SU-DHL-6 (cell line): Measurements from ENCODE around the gene CCDC88A.

ENCODE experiments used
- H2AFZ ChIP-seq: fragments of 200-600 bp; sonication (generic); 2 replicates; pipeline ENCODE4 v1.6.1; 2014; ENCODE audit warnings: low read depth, mild to moderate bottlenecking, moderate library complexity, mixed read lengths, antibody characterized with exemption, low read length; ENCODE audit not compliant: severe bottlenecking
- H3F3A ChIP-seq: fragments of 200-600 bp; shearing (Covaris generic); 2 replicates; pipeline ENCODE4 v1.6.0; 2016; ENCODE audit warnings: antibody characterized with exemption, mild to moderate bottlenecking; ENCODE audit not compliant: insufficient read depth
- H3K27ac ChIP-seq: fragments of 200-600 bp; sonication (generic); 2 replicates; pipeline ENCODE4 v1.5.1; 2016; ENCODE audit warnings: low read depth, mild to moderate bottlenecking, low read length, moderate library complexity, mixed read lengths
- H3K27me3 ChIP-seq: fragments of 200-600 bp; sonication (generic), shearing (Covaris generic); 2 replicates; pipeline ENCODE4 v1.6.0; 2014; ENCODE audit warnings: mild to moderate bottlenecking, low read length
- H3K36me3 ChIP-seq: fragments of 200-600 bp; sonication (generic); 2 replicates; pipeline ENCODE4 v1.6.1; 2014; ENCODE audit warnings: mild to moderate bottlenecking, low read length, mixed read lengths
- H3K4me2 ChIP-seq: fragments of 300-600, 200-600 bp; shearing (Covaris generic), sonication (generic); 2 replicates; pipeline ENCODE4 v1.6.0; 2014; ENCODE audit warnings: low read length, low read depth, mild to moderate bottlenecking; ENCODE audit not compliant: poor library complexity, severe bottlenecking
- H3K4me3 ChIP-seq: fragments of 200-600 bp; sonication (generic); 2 replicates; pipeline ENCODE4 v1.5.1; 2014; ENCODE audit warnings: antibody characterized with exemption, low read length, mild to moderate bottlenecking, mixed read lengths; ENCODE audit not compliant: insufficient read depth, poor library complexity, severe bottlenecking
- H3K79me2 ChIP-seq: fragments of 200-600 bp; sonication (generic); 2 replicates; pipeline ENCODE4 v1.6.1; 2014; ENCODE audit warnings: mild to moderate bottlenecking, low read length, moderate library complexity; ENCODE audit not compliant: insufficient read depth
- H3K9ac ChIP-seq: fragments of 200-600 bp; sonication (generic); 2 replicates; pipeline ENCODE4 v1.7.0; 2014; ENCODE audit warnings: mild to moderate bottlenecking, low read length
- H3K9me2 ChIP-seq: fragments of 200-600 bp; sonication (generic); replicated peaks from 2 replicates; pipeline ENCODE4 v1.6.1; 2014; ENCODE audit warnings: low read length; ENCODE audit not compliant: insufficient read depth
- H3K9me3 ChIP-seq: fragments of 200-600 bp; sonication (generic); 2 replicates; pipeline ENCODE4 v1.6.1; 2014; ENCODE audit warnings: low read length, mixed read lengths; ENCODE audit not compliant: insufficient read depth
- H4K20me1 ChIP-seq: fragments of 200-600 bp; sonication (generic); 2 replicates; pipeline ENCODE4 v1.6.1; 2014; ENCODE audit warnings: low read depth, mild to moderate bottlenecking, antibody characterized with exemption, low read length, moderate library complexity, mixed read lengths
- EZH2phosphoT487 ChIP-seq: fragments of 200-600 bp; sonication (generic), shearing (Covaris generic); conservative IDR thresholded peaks from 2 replicates; pipeline ENCODE4 v1.6.1; 2018; ENCODE audit warnings: mild to moderate bottlenecking, antibody characterized with exemption, low read length, moderate library complexity, mixed read lengths
- TF ChIP-seq, protein P1 (sequence below): fragments of 200-600 bp; sonication (generic); IDR thresholded peaks from one replicate; pipeline ENCODE4 v1.5.1; 2017; ENCODE audit warnings: antibody characterized with exemption, mild to moderate bottlenecking, low read length, moderate library complexity; ENCODE audit not compliant: insufficient read depth, poor library complexity, severe bottlenecking

Gene CCDC88A

DNA sequence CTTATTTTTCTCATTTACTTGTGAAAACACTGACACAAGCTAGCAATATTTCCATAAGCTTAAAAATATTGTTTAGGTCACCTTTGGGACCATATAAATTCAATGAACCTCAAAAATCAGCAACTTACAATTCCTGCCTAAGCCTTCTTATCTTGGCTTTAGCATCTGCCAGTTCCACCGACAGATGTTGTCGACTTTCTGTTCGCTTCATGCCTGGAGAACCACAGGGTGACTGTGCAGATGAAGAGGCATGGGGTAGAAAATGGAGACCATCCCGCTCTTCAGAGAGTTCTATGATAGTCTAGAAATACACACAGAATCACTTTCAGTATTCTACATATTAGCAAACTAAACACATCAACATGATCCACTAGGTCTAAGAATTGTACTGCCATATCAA, 64.2 kb downstream of the CCDC88A start:
- H3K4me2 ChIP-seq = no peak overlapping the region
- TF ChIP-seq EZH2phosphoT487 = no peak
- TF ChIP-seq, protein P1, sequence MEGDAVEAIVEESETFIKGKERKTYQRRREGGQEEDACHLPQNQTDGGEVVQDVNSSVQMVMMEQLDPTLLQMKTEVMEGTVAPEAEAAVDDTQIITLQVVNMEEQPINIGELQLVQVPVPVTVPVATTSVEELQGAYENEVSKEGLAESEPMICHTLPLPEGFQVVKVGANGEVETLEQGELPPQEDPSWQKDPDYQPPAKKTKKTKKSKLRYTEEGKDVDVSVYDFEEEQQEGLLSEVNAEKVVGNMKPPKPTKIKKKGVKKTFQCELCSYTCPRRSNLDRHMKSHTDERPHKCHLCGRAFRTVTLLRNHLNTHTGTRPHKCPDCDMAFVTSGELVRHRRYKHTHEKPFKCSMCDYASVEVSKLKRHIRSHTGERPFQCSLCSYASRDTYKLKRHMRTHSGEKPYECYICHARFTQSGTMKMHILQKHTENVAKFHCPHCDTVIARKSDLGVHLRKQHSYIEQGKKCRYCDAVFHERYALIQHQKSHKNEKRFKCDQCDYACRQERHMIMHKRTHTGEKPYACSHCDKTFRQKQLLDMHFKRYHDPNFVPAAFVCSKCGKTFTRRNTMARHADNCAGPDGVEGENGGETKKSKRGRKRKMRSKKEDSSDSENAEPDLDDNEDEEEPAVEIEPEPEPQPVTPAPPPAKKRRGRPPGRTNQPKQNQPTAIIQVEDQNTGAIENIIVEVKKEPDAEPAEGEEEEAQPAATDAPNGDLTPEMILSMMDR = no peak
- H3F3A ChIP-seq = no peaks in the 10 kb centered on the region
- no peaks in the 10 kb centered on the region for H4K20me1 ChIP-seq
- peaks cover 29% of the 10 kb centered on the region for H3K36me3 ChIP-seq
- H3K9me3 ChIP-seq = no peaks in the 10 kb centered on the region
- no peak overlapping the region for H3K4me3 ChIP-seq
- H3K27me3 ChIP-seq = no peaks in the 10 kb centered on the region
- H2AFZ ChIP-seq = no peak overlapping the region
- H3K9ac ChIP-seq = no peak overlapping the region
- no peak overlapping the region for H3K27ac ChIP-seq
- H3K9me2 ChIP-seq = no peaks in the 10 kb centered on the region
- H3K79me2 ChIP-seq = 0 out of 2 replicates have a peak, but pooled peaks cover 3% of the 10 kb centered on the region

DNA sequence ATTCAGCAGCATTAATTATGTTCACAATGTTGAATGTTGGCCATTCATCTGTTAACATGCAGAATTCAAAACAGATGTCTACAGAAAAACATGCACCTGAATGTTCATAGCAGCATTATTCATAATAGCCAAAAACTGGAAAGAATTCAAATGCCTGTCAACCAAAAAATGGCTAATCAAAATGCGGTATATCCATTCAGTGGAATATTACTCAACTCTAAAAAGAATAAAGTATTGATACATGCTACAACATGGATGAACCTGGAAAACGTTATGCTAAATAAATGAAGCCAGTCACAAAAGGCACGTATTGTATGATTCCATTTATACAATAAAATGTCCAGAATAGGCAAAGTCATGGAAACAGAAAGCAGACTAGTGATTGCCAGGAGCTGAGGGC, 68.0 kb downstream of the CCDC88A start:
- no peaks in the 10 kb centered on the region for H3K9me2 ChIP-seq
- H3K27me3 ChIP-seq = no peaks in the 10 kb centered on the region
- no peak overlapping the region for H3K4me2 ChIP-seq
- H4K20me1 ChIP-seq = no peaks in the 10 kb centered on the region
- no peak overlapping the region for H3K9ac ChIP-seq
- no peaks in the 10 kb centered on the region for H3F3A ChIP-seq
- H3K9me3 ChIP-seq = no peaks in the 10 kb centered on the region
- TF ChIP-seq, protein P1 = no peak
- no peak for TF ChIP-seq EZH2phosphoT487
- H2AFZ ChIP-seq = no peak overlapping the region
- H3K27ac ChIP-seq = no peak overlapping the region
- H3K79me2 ChIP-seq = 0 out of 2 replicates have a peak, but pooled peaks cover 3% of the 10 kb centered on the region
- H3K4me3 ChIP-seq = no peak overlapping the region
- H3K36me3 ChIP-seq = peaks cover 37% of the 10 kb centered on the region

DNA sequence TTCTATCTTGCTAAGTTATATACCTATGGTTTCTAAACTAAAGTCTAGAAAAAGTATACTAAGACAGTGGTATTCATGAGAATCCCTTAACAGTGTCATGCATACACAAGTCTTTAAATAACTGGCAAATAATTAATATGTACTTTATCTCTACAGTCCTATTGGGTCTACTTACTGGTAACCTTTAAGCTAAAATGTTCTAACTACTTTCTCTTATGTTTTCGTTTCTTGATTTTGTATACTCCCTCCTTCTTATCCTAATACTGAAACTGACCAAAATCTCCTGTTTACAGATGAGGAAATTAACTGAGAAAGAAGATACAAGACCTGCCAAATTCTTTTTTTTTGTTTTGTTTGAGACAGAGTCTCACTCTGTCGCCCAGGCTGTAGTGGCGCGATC, 74.6 kb downstream of the CCDC88A start:
- Histone ChIP-seq H3K27me3 (no peaks in the 10 kb centered on the region), H3K9me3 (no peaks in the 10 kb centered on the region), H3K27ac (no peak overlapping the region), H3K36me3 (peaks cover 51% of the 10 kb centered on the region), H3K4me3 (no peak overlapping the region), H3K4me2 (no peak overlapping the region), H2AFZ (no peak overlapping the region), H3K79me2 (no peaks in the 10 kb centered on the region), H3K9me2 (no peaks in the 10 kb centered on the region), H3K9ac (no peak overlapping the region), H4K20me1 (no peaks in the 10 kb centered on the region), H3F3A (peaks cover 5% of the 10 kb centered on the region; the same call in 1 of the 2 replicates)
- TF ChIP-seq EZH2phosphoT487 = no peak
- TF ChIP-seq, protein P1 = no peak
